Calu3 (cell line): ENCODE data around the gene ATP13A4. TPM values are rescaled to one million over a fixed set of nuclear protein-coding genes. Genes with fewer than 3 reads are reported as not detected.

ENCODE experiments used
- BruUV-seq: library from RNA; stranded (reverse); fragments of 400-500 nt; replicated peaks from 2 replicates; lab custom pipeline; 2021; lab: Mats Ljungman, UMichigan
- CTCF ChIA-PET: fragments of 300-600 bp; sonication (Branson Sonifier 250); formaldehyde crosslinking; loops from one replicate; lab custom pipeline; 2022; ENCODE audit warnings: antibody characterized with exemption; lab: Charles Lee
- DNase-seq: peaks from one replicate; pipeline ENCODE4 v3.0.0; 2022
- H3K27ac Mint-ChIP-seq: one replicate; pipeline ENCODE4 v1.8.0; 2022; ENCODE audit warnings: mixed read lengths; ENCODE audit not compliant: unreplicated experiment
- H3K27me3 Mint-ChIP-seq: one replicate; pipeline ENCODE4 v1.8.0; 2022; ENCODE audit warnings: mixed read lengths; ENCODE audit not compliant: unreplicated experiment
- H3K36me3 Mint-ChIP-seq: one replicate; pipeline ENCODE4 v1.8.0; 2022; ENCODE audit warnings: mild to moderate bottlenecking, moderate library complexity, mixed read lengths; ENCODE audit not compliant: insufficient read depth, unreplicated experiment
- H3K4me1 Mint-ChIP-seq: one replicate; pipeline ENCODE4 v1.8.0; 2022; ENCODE audit warnings: mild to moderate bottlenecking, low read depth, mixed read lengths; ENCODE audit not compliant: unreplicated experiment
- H3K4me3 Mint-ChIP-seq: one replicate; pipeline ENCODE4 v1.8.0; 2022; ENCODE audit warnings: mild to moderate bottlenecking, low read depth, moderate library complexity, mixed read lengths; ENCODE audit not compliant: unreplicated experiment
- H3K9me3 Mint-ChIP-seq: one replicate; pipeline ENCODE4 v1.8.0; 2022; ENCODE audit warnings: low read depth, mixed read lengths; ENCODE audit not compliant: unreplicated experiment
- CTCF ChIP-seq: fragments of 200-600 bp; IDR thresholded peaks from one replicate; pipeline ENCODE4 v1.8.0; 2022; ENCODE audit warnings: antibody characterized with exemption; ENCODE audit not compliant: unreplicated experiment
- intact Hi-C: fragments of 100-400 bp; cut with micrococcal nuclease; formaldehyde crosslinking; loops from one replicate; pipeline ENCODE4 v1.10.0; 2022; ENCODE audit not compliant: unreplicated experiment
- total RNA-seq: library from RNA; stranded (reverse); gene quantifications from 2 replicates; pipeline ENCODE4 v1.2.3, GENCODE V29; 2022

The ATP13A4 gene
- total RNA-seq, 1 experiment from 2014 or later: 24.6 TPM

DNA sequence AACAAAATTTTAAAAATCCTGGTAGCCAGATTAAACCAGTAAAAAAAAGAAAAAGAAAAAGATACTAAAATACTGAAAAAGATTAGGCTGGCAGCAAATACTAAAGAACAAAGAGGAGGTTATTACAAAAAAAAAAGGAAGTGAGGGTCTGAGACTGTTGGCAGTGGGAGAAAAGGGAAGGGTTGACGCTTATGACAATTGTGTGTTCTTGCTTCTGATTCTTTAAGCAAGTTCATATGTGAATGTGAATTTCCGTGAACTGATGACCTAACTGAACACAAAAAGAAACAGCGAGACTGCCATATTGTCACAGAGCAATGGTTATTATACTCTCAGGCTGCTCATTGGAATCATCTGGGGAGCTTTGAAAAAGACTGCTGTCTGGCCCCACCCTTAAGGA lies 56.5 kb downstream of the ATP13A4 start:
- Mint-ChIP-seq H3K27me3 (no peaks in the 10 kb centered on the region), H3K36me3 (no peaks in the 10 kb centered on the region), H3K4me1 (no peaks in the 10 kb centered on the region), H3K27ac (no peak overlapping the region), H3K4me3 (no peak overlapping the region), H3K9me3 (no peaks in the 10 kb centered on the region)
- intact Hi-C loops: no loop called here
- BruUV-seq: no TSS peak
- CTCF ChIA-PET: no interaction called here
- TF ChIP-seq CTCF: no peak
- DNase-seq: no peak

DNA sequence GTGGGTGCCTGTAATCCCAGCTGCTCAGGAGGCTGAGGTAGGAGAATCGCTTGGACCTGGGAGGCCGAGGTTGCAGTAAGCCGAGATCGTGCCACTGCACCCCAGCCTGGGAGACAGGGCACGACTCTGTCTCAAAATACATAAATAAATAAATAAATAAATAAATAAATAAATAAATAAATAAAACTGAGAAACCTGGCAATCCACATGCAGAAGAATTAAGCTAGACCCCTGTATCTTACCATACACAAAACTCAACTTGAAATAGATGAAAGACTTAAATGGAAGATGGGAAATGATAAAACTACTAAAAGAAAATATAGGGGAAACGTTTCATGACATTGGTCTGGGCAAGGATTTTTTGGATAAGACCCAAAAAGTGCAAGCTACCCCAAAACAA lies 58.0 kb downstream of the ATP13A4 start:
- Mint-ChIP-seq H3K27ac (no peak overlapping the region), H3K27me3 (no peaks in the 10 kb centered on the region), H3K4me3 (no peak overlapping the region), H3K4me1 (peaks cover 4% of the 10 kb centered on the region), H3K36me3 (no peaks in the 10 kb centered on the region), H3K9me3 (no peaks in the 10 kb centered on the region)
- intact Hi-C loops: no loop called here
- no TSS peak for BruUV-seq
- TF ChIP-seq CTCF: no peak
- CTCF ChIA-PET: interaction anchor here (1.0 kb wide), 1 partner anchor 76 kb away, joined by 4 read pairs; no protein-coding TSS in a partner anchor
- DNase-seq: no peak

DNA sequence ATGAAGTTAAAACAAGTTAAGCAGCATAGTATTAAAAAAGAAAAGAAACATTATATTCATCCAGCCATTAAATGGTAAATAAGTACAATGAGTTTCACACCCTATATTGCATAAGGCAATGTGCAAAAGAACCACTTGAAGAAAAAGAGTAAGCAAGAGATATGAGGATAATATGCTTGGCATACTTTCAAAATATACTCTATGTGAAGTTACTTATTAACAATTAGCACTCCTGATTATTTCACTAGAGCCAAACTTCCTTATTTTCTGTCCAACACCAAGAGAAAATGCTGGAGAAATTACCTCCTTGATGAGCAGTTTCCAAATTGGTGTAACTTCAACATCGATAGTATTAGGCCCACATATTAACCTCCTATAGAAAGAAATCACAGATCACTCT lies 63.7 kb downstream of the ATP13A4 start:
- Mint-ChIP-seq H3K9me3 (peaks cover 4% of the 10 kb centered on the region), H3K27ac (peak overlapping the region; percentile 60), H3K4me1 (peaks cover 27% of the 10 kb centered on the region), H3K27me3 (no peaks in the 10 kb centered on the region), H3K36me3 (no peaks in the 10 kb centered on the region), H3K4me3 (peak overlapping the region; percentile 16)
- TF ChIP-seq CTCF: no peak
- no peak for DNase-seq
- BruUV-seq: no TSS peak
- intact Hi-C loops: loop anchor here (2.0 kb wide), 1 partner anchor 64 kb away; the partner anchor contains the start of gene ATP13A4
- CTCF ChIA-PET: interaction anchor here (0.8 to 1.7 kb wide), 4 partner anchors 20 to 81 kb away, joined by 3 read pairs; partner anchors contain the start of gene ATP13A4

DNA sequence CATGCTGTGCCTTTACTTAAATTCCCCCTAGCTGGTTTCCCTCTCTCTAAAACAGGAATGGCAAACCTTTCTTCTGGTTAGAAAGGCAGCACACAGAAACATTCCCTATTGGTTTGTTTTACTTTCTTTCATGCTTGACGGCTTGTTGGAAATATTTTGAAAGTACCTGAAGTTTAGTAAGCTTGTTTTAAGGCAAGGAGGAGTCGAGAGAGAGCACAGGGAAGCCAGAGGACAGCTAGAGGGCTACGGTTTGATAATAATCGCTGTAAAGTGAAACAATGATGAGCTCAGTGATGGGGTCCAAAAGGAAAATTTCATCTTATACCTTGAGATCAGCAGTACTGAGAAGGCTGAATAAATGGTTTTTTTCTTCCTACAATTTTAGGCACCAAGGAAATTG lies 64.1 kb downstream of the ATP13A4 start:
- no peak for TF ChIP-seq CTCF
- H3K4me1 Mint-ChIP-seq: peaks cover 27% of the 10 kb centered on the region
- no TSS peak for BruUV-seq
- peaks cover 4% of the 10 kb centered on the region for H3K9me3 Mint-ChIP-seq
- intact Hi-C loops: loop anchor here (2.0 kb wide), 1 partner anchor 64 kb away; the partner anchor contains the start of gene ATP13A4
- H3K27ac Mint-ChIP-seq: peak overlapping the region; percentile 60
- CTCF ChIA-PET: interaction anchor here (0.8 to 1.7 kb wide), 5 partner anchors 19 to 82 kb away, joined by 3 read pairs; partner anchors contain the start of gene ATP13A4
- DNase-seq: no peak
- H3K36me3 Mint-ChIP-seq: no peaks in the 10 kb centered on the region
- no peaks in the 10 kb centered on the region for H3K27me3 Mint-ChIP-seq
- H3K4me3 Mint-ChIP-seq: peak overlapping the region; percentile 16
